ENCODE results near the gene BEAN1.
"Not testable (repeated sequence)": the region's sequence is repeated elsewhere in the genome, so short reads cannot be mapped to it uniquely, and the experiment has no call there.

The BEAN1 gene

GRCh38 chr16:66512272-66513110 lies 85.4 kb downstream of the BEAN1 start:
- no peak for DNase-seq

- DNase-seq = no peak
Measured at GRCh38 chr16:66513111-66513723, 86.1 kb downstream of the BEAN1 start.

- not testable (repeated sequence) for DNase-seq
Measured at GRCh38 chr16:66514391-66514790, 87.3 kb downstream of the BEAN1 start.

DNA sequence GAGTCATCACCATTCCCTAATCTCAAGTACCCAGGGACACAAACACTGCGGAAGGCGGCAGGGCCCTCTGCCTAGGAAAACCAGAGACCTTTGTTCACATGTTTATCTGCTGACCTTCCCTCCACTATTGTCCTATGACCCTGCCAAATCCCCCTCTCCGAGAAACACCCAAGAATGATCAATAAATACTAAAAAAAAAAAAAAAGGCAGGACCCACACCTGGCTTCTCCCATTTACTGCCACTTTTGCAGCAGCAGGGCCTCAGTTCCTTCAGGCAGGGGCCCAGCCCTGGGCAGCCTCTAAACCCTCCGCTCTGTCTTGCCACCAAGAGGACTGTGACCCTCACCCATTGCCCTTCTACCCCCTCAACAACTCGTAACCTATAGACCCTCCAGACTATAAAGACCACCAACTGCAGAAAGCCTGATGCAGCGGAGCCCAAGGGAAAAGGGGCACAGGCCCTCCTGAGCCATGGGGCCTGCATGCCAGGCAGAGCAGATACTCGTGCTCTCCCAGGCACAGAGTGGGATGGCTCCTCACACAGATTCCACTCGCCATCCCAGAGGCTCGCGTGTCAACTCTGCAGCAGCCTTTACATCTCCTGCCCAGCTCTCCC lies 88.0 kb downstream of the BEAN1 start:
- DNase-seq = not testable (repeated sequence)

DNA sequence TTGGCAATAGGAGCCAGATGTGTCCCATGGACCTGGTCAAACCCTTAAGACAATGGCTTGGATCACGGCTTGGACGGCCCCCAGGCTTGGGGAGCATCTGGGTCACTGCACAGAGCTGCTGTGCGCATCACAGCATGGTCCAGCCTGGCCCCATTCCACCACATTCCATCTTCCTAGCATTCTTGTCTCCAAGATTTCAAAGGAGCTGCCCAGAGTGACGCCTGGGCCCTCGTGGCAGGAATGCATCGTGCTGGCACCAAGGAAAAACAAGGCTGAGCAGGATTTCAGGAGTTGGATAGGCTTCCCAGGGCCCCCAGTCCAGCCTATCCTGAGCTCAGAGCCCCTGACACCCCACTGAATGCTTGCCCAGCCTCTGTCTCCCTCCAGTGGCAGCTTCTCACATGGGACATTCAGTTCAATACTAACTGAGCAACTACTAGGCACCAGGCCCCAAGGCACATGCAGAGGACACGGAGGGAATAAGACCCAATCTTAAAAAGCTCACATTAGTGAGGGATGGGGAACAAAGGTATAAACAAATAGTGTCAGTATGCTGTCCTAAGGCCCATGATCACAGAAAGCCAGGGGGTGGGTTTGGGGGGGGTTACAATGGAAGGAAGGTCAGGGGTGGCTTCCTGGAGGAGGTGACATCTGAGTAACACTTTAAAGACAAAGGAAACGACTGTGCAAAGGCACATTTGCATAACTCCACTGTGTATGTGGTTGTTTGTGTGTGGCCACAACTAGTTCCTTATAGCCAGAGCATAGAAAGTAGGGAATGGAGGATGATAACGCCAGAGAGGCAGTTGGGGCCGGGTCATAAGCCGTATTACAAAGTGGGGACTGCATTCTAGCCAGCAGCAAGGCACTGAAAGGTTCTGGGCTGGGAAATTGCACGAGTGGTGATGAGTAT lies 88.8 kb downstream of the BEAN1 start:
- no peak for DNase-seq

- DNase-seq = no peak
Measured at GRCh38 chr16:66516509-66516807, 89.4 kb downstream of the BEAN1 start.

DNA sequence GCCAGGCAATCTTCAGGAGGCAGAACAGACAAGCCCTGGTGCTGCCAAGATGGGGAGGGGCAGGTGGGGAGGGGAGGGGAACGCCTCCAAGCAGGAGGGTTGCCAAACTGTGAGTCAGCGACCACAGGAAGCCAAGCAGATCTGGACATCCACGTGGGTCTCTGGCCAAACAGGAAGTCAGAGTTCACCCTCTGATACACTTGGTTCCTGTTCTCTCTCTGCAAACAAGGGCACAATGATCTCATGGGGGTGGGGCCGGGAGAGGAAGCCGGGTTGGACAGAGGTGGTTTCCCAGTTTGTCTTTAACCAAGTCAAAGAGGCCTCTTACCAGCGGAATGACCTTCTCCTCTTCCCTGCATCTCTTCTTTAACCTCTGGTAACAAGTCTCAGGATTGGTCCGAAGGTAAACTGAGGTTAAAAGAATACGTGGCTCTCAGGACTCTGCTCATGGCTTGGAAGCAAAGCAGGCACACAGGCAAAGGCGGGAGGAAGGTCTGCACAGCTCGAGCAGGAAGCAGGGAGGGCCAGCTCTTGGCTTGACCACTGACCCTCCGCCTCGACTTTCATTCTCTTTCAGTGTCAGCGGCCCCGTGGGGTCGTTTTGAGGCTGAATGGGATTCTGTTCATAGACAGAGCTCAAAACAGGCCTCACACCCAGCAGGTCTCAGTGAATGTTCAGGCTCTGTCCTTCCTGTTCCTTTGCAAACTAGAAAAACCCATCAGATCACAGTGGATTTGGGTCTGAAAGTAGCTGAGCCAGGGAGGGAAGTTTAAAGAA lies 89.9 kb downstream of the BEAN1 start:
- DNase-seq = peak; percentile 86

- no peak for DNase-seq
Measured at GRCh38 chr16:66517586-66518263, 90.6 kb downstream of the BEAN1 start.

DNA sequence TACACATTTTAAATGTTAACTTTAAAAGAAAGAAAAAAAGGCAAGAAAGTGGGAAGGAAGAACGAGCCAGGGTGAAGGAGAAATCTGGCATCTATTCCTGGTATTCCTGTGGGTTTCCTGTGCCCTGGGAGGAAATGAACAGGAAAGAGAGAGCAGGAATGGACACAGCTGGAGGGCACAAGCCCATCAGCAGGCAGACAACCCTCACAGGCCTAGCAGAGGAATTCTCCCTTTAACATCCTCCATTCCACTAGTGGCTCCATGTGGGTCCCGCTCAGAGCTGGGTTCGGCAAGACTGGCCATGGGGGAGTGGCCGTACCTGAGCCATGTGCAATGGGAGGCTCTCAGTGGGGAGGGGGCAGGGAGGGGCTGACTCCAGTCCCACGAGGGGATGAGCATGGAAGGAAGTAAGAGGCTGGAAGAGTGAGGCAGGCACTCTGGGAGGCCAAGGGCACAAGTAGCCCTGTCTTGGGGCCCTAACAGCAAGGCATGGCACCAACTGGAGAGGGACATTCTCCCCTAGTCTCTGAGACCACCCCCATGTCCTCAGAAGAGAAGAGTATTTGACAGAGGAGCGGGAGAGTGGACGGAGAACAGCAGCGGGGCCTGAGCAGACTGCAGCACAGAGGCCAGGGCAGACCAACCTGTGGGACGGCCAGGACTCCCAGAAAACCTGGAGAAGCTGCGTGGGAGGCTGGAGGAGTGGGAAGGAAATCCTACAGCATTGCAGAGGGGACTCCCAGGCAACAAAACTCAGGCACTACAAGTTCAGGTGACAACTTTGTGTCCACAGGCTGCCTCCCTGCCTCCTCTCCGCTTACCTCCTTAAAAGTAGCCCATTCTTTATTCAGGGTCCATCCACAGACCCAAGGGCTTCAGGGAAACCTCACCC lies 92.6 kb downstream of the BEAN1 start:
- no peak for DNase-seq

- DNase-seq = no peak
Measured at GRCh38 chr16:66520406-66521170, 93.5 kb downstream of the BEAN1 start.

GRCh38 chr16:66521252-66521713 lies 94.2 kb downstream of the BEAN1 start:
- no peak for DNase-seq

- no peak for DNase-seq
Measured at GRCh38 chr16:66521951-66522771, 95.1 kb downstream of the BEAN1 start.

- DNase-seq = no peak
Measured at GRCh38 chr16:66522816-66523590, 95.9 kb downstream of the BEAN1 start.

- DNase-seq = no peak
Measured at GRCh38 chr16:66523861-66524354, 96.8 kb downstream of the BEAN1 start.

GRCh38 chr16:66524601-66525164 lies 97.6 kb downstream of the BEAN1 start:
- DNase-seq = no peak

GRCh38 chr16:66525396-66526180 lies 98.5 kb downstream of the BEAN1 start:
- no peak for DNase-seq

- DNase-seq = no peak
Measured at GRCh38 chr16:66528294-66528693, 101.2 kb downstream of the BEAN1 start.
